K562 (cell line): Measurements from ENCODE around the gene HIVEP2. TPM values are rescaled to one million over a fixed set of nuclear protein-coding genes. Genes with fewer than 3 reads are reported as not detected.
A peak's percentile ranks its signal among the peaks of the same experiment; 100 is the strongest.

Experiments used
- KDM5B ChIP-seq: fragments of 200-600 bp; sonication (generic); IDR thresholded peaks from 2 replicates; pipeline ENCODE4 v1.6.1; 2012; ENCODE audit warnings: low read depth, mild to moderate bottlenecking, moderate library complexity, low read length, control low read depth, inconsistent platforms; ENCODE audit not compliant: insufficient replicate concordance
- SREBF2 ChIP-seq: sonication (generic); formaldehyde crosslinking; IDR thresholded peaks from 2 replicates; pipeline ENCODE4 v1.4.0; 2020; ENCODE audit warnings: mild to moderate bottlenecking, missing genetic modification reagents
- ZNF316 ChIP-seq: fragments of 450-650 bp; IDR thresholded peaks from 2 replicates; pipeline ENCODE4 v1.6.1; 2016
- ZNF77 ChIP-seq: fragments of 250-450 bp; sonication (Bioruptor Pico); IDR thresholded peaks from 2 replicates; pipeline ENCODE4 v1.5.0; 2020
- polyA plus RNA-seq, 8 experiments: library from polyadenylated mRNA; depleted of rRNA in 4 of 8; stranded (reverse) in 5 of 8; unstranded in 3 of 8; fragments of >200 nt; fragmentation: Nextera tagmentation in 2 of 8; fragmentation: Illumina TruSeq in 1 of 8; extraction: Ambion mirVana in 2 of 8; extraction: Trizol in 1 of 8; gene quantifications; 2 replicates each; pipeline versions ENCODE4 v1.2.1 to v1.2.3, GENCODE V29; 2011 to 2014; ENCODE audit warnings: inconsistent platforms in 1 of 8, missing spikeins in 1 of 8
- total RNA-seq, 7 experiments: library from RNA; depleted of rRNA in 6 of 7; stranded (reverse); fragments of >200 nt in 6 of 7; fragmentation: Illumina TruSeq in 2 of 7; extraction: Trizol in 2 of 7; gene quantifications; 2 replicates each; pipeline versions ENCODE4 v1.2.1 to v1.2.3, GENCODE V29; 2011 to 2021; ENCODE audit warnings: low replicate concordance in 1 of 7
- TF ChIP-seq, protein P1 (sequence below): fragments of 450-650 bp; IDR thresholded peaks from 2 replicates; pipeline ENCODE4 v1.6.1; 2016; ENCODE audit warnings: mild to moderate bottlenecking, moderate library complexity
- TF ChIP-seq, protein P2 (sequence below): fragments of 450-650 bp; IDR thresholded peaks from 2 replicates; pipeline ENCODE4 v1.7.1; 2018; ENCODE audit warnings: mild to moderate bottlenecking, low read depth; ENCODE audit not compliant: partially characterized antibody
- TF ChIP-seq, protein P3 (sequence below): fragments of 250-450 bp; sonication (Bioruptor Pico); IDR thresholded peaks from 2 replicates; pipeline ENCODE4 v1.9.0; 2021; ENCODE audit warnings: mild to moderate bottlenecking, inconsistent platforms
- TF ChIP-seq, protein P4 (sequence below): fragments of 200-800 bp; sonication (Bioruptor generic); IDR thresholded peaks from 2 replicates; pipeline ENCODE4 v1.6.1; 2017; ENCODE audit warnings: missing genetic modification characterization, missing compliant biosample characterization

Gene HIVEP2
- total and polyA plus RNA-seq, 9 of the 15 experiments (the other 6 are each of a cell fraction or from before 2014, with no cell fraction given), result under 0.01 to 1.2 (median 0.31) TPM

DNA sequence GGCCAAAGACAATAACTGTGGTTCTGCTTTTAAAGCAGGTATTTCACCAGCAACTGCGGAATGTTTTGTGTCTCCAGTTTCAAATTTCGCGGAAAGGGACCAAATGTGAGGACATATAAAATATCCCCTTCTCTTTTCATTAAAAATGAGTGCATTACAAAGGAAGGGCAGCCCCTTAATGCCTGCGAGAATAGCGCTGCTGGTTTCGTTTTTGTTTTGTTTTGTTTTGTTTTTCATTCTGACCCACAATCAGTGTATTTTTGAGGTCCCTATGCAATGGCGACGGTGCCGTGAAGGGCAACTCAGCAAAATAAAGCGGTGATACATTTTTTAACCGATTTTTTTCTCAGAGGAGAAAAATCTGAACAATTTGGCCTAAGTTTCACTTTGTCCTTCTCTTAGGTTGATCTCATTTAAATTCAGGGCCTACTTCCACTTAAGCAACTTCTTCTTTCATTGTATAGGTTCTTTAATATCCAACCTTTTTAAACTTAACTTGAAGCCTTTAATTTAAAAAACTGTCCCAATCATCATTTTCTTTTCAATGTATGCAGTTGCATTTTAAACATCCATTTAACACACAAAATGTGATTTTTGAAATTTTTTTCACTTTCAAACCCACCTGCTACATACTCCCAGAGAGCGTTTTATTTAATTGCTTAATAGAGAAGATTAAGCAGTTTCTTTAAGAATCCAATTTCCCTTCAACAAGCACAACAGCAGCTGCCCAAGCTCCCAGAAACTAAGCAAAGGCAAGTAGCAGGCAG is 2.9 kb upstream of the HIVEP2 start (continued):
- TF ChIP-seq, protein P1, sequence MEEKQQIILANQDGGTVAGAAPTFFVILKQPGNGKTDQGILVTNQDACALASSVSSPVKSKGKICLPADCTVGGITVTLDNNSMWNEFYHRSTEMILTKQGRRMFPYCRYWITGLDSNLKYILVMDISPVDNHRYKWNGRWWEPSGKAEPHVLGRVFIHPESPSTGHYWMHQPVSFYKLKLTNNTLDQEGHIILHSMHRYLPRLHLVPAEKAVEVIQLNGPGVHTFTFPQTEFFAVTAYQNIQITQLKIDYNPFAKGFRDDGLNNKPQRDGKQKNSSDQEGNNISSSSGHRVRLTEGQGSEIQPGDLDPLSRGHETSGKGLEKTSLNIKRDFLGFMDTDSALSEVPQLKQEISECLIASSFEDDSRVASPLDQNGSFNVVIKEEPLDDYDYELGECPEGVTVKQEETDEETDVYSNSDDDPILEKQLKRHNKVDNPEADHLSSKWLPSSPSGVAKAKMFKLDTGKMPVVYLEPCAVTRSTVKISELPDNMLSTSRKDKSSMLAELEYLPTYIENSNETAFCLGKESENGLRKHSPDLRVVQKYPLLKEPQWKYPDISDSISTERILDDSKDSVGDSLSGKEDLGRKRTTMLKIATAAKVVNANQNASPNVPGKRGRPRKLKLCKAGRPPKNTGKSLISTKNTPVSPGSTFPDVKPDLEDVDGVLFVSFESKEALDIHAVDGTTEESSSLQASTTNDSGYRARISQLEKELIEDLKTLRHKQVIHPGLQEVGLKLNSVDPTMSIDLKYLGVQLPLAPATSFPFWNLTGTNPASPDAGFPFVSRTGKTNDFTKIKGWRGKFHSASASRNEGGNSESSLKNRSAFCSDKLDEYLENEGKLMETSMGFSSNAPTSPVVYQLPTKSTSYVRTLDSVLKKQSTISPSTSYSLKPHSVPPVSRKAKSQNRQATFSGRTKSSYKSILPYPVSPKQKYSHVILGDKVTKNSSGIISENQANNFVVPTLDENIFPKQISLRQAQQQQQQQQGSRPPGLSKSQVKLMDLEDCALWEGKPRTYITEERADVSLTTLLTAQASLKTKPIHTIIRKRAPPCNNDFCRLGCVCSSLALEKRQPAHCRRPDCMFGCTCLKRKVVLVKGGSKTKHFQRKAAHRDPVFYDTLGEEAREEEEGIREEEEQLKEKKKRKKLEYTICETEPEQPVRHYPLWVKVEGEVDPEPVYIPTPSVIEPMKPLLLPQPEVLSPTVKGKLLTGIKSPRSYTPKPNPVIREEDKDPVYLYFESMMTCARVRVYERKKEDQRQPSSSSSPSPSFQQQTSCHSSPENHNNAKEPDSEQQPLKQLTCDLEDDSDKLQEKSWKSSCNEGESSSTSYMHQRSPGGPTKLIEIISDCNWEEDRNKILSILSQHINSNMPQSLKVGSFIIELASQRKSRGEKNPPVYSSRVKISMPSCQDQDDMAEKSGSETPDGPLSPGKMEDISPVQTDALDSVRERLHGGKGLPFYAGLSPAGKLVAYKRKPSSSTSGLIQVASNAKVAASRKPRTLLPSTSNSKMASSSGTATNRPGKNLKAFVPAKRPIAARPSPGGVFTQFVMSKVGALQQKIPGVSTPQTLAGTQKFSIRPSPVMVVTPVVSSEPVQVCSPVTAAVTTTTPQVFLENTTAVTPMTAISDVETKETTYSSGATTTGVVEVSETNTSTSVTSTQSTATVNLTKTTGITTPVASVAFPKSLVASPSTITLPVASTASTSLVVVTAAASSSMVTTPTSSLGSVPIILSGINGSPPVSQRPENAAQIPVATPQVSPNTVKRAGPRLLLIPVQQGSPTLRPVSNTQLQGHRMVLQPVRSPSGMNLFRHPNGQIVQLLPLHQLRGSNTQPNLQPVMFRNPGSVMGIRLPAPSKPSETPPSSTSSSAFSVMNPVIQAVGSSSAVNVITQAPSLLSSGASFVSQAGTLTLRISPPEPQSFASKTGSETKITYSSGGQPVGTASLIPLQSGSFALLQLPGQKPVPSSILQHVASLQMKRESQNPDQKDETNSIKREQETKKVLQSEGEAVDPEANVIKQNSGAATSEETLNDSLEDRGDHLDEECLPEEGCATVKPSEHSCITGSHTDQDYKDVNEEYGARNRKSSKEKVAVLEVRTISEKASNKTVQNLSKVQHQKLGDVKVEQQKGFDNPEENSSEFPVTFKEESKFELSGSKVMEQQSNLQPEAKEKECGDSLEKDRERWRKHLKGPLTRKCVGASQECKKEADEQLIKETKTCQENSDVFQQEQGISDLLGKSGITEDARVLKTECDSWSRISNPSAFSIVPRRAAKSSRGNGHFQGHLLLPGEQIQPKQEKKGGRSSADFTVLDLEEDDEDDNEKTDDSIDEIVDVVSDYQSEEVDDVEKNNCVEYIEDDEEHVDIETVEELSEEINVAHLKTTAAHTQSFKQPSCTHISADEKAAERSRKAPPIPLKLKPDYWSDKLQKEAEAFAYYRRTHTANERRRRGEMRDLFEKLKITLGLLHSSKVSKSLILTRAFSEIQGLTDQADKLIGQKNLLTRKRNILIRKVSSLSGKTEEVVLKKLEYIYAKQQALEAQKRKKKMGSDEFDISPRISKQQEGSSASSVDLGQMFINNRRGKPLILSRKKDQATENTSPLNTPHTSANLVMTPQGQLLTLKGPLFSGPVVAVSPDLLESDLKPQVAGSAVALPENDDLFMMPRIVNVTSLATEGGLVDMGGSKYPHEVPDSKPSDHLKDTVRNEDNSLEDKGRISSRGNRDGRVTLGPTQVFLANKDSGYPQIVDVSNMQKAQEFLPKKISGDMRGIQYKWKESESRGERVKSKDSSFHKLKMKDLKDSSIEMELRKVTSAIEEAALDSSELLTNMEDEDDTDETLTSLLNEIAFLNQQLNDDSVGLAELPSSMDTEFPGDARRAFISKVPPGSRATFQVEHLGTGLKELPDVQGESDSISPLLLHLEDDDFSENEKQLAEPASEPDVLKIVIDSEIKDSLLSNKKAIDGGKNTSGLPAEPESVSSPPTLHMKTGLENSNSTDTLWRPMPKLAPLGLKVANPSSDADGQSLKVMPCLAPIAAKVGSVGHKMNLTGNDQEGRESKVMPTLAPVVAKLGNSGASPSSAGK, result no peak
- TF ChIP-seq ZNF316 (peak; percentile 60), SREBF2 (CRISPR knock-in tag) (no peak), ZNF77 (no peak), KDM5B (no peak)
- TF ChIP-seq, protein P2, sequence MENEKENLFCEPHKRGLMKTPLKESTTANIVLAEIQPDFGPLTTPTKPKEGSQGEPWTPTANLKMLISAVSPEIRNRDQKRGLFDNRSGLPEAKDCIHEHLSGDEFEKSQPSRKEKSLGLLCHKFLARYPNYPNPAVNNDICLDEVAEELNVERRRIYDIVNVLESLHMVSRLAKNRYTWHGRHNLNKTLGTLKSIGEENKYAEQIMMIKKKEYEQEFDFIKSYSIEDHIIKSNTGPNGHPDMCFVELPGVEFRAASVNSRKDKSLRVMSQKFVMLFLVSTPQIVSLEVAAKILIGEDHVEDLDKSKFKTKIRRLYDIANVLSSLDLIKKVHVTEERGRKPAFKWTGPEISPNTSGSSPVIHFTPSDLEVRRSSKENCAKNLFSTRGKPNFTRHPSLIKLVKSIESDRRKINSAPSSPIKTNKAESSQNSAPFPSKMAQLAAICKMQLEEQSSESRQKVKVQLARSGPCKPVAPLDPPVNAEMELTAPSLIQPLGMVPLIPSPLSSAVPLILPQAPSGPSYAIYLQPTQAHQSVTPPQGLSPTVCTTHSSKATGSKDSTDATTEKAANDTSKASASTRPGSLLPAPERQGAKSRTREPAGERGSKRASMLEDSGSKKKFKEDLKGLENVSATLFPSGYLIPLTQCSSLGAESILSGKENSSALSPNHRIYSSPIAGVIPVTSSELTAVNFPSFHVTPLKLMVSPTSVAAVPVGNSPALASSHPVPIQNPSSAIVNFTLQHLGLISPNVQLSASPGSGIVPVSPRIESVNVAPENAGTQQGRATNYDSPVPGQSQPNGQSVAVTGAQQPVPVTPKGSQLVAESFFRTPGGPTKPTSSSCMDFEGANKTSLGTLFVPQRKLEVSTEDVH, result no peak
- TF ChIP-seq, protein P3, sequence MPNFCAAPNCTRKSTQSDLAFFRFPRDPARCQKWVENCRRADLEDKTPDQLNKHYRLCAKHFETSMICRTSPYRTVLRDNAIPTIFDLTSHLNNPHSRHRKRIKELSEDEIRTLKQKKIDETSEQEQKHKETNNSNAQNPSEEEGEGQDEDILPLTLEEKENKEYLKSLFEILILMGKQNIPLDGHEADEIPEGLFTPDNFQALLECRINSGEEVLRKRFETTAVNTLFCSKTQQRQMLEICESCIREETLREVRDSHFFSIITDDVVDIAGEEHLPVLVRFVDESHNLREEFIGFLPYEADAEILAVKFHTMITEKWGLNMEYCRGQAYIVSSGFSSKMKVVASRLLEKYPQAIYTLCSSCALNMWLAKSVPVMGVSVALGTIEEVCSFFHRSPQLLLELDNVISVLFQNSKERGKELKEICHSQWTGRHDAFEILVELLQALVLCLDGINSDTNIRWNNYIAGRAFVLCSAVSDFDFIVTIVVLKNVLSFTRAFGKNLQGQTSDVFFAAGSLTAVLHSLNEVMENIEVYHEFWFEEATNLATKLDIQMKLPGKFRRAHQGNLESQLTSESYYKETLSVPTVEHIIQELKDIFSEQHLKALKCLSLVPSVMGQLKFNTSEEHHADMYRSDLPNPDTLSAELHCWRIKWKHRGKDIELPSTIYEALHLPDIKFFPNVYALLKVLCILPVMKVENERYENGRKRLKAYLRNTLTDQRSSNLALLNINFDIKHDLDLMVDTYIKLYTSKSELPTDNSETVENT, result no peak
- TF ChIP-seq, protein P4, sequence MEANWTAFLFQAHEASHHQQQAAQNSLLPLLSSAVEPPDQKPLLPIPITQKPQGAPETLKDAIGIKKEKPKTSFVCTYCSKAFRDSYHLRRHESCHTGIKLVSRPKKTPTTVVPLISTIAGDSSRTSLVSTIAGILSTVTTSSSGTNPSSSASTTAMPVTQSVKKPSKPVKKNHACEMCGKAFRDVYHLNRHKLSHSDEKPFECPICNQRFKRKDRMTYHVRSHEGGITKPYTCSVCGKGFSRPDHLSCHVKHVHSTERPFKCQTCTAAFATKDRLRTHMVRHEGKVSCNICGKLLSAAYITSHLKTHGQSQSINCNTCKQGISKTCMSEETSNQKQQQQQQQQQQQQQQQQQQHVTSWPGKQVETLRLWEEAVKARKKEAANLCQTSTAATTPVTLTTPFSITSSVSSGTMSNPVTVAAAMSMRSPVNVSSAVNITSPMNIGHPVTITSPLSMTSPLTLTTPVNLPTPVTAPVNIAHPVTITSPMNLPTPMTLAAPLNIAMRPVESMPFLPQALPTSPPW (CRISPR knock-in tag), result peak; percentile 11; the same call in 1 of the 2 replicates
